Measurements from ENCODE around the gene KCNQ2.
"Not testable (repeated sequence)": the region's sequence is repeated elsewhere in the genome, so short reads cannot be mapped to it uniquely, and the experiment has no call there.

The KCNQ2 gene

DNA sequence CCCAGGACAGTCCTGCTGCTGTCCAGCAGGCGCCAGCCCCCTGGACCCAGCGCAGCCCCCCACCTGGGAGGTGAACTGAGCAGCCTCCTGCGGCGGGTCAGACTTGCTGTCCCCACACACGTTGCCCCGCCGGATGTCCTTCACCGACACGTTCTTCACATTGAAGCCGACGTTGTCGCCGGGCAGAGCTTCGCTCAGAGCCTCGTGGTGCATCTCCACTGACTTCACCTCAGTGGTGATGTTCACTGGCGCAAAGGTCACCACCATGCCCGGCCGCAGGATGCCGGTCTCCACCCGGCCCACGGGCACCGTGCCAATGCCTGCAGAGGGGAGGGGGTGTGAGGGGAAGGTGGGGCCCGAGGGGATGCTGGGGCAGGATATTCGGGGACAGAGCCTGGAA, 18.0 kb upstream of the KCNQ2 start:
- DNase-seq (ENCODE audit: low read depth) = no peak

DNA sequence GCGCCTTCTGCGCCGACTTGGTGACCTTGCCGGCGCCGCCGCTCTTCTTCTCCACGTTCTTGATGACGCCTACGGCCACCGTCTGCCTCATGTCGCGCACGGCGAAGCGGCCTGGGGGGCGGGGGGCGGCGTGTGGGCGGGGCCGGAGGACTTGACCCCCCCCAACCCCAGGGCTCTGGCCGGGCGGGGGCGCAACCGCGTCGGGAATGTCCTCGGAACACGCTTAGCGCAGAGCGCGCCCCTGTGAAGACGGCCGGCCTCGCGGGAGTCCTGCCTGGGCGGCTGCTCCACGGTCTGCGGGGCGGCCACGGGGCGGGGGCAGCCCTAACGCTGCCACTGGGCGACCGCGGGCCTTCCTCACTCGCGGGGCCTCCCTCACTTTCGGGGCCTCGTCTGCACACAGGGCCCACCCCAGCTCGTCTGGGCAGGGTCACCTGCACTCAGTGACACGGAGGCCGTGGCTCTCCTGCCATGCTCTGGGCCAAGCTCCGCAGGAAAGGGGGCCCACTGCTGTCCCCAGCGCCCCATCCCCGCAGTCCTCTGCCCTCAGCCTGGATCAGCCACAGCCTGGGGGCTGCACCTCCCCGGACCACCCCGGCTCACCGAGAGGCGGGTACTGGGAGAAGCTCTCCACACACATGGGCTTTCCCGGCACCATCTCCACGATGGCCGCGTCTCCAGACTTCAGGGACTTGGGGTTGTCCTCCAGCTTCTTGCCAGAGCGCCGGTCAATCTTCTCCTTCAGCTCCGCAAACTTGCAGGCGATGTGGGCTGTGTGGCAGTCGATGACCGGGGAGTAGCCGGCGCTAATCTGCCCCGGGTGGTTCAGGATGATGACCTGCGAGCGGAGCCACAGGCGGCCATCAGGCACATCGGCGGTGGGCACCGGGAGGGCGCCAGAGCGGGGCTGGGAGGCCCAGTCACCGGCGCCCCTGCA, 16.1 kb upstream of the KCNQ2 start:
- DNase-seq (ENCODE audit: low read depth) = no peak

DNA sequence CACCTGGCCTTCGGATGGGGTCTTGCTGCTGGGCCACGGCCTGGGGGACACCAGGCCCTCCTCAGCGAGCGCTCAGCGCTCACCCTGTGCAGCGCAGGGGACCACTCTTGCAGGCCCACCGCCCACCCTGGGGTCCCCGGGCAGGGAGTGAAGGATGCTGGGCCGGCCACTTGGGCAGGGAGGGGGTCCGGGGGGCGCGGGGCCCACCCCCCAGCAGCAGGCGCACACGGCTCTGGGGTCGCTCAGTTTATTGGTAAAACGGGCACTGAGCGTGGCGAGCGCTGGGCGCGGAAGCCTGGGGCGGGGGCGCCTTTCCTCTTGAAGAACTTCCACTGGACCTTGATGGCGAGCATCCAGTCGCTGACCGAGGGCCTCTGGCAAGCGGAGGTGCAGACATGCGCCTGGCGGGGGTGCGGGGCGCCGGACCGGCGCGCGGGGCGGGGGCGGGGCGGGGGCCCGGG, 15.4 kb upstream of the KCNQ2 start:
- no peak for DNase-seq (ENCODE audit: low read depth)

DNA sequence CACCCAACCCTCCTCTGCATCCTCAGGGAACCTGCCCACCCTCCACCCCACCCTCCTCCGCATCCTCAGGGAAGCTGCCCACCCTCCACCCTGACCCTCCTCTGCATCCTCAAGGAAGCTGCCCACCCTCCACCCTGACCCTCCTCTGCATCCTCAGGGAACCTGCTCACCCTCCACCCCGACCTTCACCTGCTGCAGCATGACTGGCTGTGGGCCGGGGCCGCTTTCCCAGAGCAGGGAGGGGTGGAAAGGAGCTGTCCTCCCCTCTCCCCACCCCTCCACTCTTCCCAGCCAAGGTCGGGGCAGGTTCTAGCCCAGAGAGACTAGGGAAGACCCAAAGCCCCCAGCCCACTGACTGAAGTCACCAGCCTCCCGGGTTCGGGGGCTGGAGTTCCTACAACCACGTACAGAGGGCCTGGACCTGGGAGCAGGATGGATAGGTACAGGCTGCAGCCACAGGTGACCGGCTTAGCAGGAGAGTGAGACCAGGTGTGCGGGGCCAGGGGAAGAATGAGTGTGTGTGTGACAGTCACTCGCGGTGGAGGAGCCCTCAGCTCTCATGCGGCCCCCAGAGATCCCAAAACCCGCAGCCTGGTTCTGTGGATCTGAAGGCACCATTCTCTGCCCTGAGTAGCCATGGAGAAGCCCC, 14.8 kb upstream of the KCNQ2 start:
- DNase-seq (ENCODE audit: low read depth) = no peak

DNA sequence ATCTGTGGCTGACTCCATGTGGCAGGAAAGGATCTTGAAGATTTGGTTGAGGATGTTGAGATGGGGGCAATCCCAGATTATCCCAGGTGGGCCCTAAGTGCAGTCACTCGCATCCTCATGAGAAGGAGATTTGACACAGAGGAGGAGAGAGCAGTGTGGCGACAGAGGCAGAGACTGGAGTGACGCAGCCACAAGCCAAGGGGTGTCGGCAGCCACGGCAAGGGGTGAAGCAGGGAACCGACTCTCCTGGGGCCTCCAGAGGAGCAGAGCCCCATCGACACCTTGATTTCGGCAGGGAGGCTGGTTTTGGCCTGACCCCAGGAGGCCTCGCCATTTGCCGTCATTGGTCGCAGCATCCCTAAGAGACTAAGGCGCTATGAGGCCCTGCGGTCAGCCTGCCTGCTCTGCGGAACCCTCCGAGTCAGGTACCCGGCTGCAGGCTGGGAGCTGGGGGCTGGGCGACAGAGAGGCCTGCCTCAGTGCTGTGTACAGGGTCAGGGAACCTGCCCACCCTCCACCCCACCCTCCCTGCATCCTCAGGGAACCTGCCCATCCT, 13.9 kb upstream of the KCNQ2 start:
- no peak for DNase-seq (ENCODE audit: low read depth)

DNA sequence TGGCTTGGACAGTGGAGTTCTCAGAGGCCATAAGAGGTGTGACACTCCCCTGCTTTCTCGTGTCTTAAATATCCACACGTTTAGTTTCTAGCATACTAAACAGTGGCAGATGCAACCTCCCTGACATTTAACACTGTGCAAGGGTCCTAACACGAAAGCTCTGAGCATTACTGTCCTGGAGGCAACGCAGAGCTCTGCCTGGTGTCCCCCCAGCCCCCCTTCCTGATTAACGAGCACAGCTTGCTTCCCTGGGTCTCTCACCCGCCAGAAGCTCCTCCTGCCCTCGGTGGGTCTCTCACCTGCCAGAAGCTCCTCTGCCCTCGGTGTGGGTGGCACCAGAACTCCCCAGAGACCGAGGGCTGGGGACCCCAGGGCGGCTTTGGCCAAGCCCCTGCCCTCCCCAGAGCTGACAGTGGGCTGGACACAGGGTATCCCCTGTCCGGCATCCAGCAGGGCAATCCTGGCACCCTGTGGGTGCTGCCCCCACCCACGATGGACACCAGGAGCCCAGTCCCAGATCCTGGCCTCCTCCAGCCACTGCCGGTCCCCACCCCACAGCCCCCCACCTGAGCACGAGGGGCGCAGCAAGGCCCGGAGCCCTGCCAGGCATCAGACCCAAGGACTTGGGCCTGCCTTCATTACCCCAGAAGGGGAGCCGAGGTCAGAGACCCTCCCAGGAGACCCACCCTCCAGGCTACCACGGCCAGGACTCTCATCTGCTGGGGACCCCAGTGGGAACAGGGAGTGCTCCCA, 12.4 kb upstream of the KCNQ2 start:
- DNase-seq (ENCODE audit: low read depth) = no peak

DNA sequence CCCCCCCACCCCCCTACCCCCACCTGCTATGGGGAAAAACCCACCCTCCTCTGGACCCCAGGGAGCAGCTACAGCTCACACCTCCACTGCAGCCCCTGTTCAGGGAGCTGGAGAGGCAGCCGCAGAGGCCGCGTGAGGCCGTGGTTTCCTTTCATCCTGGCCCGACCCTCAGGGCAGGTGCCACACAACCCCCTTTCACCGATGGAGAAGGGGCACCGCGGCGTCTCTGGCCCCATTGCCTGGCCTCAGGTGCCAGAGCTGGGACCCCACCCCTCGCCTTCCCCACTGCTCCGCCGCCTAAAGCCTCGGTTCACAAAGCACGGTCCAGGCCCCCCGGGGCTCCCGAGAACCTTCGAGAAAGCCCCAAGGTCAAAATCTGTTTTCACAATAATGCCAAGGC, 11.8 kb upstream of the KCNQ2 start:
- no peak for DNase-seq (ENCODE audit: low read depth)

DNA sequence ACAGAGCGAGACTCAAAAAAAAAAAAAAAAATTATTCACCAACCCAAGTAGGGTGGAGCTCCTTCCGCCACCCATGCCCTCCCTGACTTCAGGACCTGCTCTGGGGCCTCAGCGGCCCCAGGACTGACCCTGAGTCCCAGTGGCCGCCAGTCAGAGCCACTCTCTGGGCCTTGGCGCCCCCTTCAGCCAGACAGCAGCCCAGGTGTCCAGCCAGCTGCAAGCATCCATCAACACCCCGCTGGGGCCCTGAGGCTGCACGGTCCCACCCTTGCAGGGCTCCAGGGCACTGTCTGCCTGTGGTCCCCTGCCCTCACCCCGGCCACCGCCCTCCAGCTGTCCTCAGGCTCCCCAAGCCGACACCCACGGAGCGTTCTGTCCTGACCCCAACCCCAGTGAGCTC, 11.4 kb upstream of the KCNQ2 start:
- no peak for DNase-seq (ENCODE audit: low read depth)

DNA sequence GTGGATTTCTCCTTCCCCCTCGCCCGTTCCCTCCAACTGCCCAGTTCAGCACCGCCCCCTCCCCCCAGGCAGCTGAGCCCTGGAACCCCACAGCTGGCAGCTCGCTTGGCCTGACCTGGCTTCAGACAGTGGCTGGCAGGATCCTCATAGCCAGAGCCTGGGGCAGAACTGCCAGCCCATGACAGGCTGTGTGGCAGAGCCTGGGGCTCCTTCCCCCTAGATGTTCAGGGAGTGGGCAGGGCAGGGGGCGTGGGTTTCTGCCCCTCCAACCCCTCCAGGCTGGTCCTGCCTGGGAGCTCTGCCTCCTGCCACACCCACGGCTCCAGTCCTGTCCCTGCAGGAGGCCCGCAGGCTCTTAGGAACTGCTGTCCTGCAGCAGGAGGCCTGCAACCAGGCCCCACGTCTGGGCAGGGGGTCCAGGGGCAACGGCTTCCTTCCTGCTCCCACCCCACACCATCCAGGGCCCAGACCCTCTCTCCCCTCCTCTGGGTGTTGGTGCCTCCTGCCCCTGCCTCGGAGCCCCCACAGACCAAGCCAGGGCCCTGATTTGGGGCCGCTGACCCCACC, 9.6 kb upstream of the KCNQ2 start:
- no peak for DNase-seq (ENCODE audit: low read depth)

DNA sequence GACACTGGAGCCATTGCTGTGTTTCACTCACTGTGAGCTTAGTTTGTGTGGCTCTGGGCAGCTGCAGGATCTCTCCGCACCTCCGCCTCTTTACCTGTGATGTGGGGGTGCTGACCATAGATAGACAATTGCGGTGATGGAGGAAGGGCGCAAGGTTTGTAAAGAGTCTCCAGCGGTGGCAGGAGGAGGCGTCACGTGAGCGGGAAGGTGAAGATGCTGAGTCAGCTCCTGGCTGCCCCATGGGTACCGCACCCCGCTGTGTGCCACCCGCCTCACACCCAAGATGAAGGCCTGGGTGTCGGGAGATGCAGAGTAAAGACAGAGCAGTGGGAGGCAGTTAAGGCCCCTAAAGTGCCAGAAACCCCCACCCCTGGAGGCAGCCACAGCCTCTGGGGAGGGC, 9.0 kb upstream of the KCNQ2 start:
- DNase-seq (ENCODE audit: low read depth) = no peak

DNA sequence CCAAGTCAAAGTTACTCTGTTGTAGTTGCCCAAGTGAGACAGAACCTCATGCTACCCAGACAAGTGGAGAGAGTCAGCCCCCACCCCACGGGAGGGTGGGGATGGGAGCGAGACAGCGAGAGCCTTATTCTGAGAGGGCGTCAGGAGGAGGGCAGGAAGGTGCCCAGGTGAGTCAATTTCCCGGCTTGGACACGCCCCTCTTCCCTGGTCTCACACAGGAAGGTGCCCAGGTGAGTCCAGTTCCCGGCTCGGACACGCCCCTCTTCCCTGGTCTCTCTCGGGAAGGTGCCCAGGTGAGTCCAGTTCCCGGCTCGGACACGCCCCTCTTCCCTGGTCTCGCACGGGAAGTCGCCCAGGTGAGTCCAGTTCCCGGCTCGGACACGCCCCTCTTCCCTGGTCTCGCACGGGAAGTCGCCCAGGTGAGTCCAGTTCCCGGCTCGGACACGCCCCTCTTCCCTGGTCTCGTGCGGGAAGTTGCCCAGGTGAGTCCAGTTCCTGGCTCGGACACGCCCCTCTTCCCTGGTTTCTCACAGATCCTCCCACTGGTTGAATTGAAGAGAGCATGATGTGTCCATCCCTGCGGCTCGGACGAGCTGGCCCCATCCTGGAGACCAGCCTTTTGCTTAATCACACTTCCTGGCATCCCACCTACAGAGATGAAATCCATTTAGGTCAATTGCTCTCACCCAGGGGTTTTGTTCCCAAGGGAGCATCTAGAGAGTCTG, 7.4 kb upstream of the KCNQ2 start:
- not testable (repeated sequence) for DNase-seq (ENCODE audit: low read depth)

DNA sequence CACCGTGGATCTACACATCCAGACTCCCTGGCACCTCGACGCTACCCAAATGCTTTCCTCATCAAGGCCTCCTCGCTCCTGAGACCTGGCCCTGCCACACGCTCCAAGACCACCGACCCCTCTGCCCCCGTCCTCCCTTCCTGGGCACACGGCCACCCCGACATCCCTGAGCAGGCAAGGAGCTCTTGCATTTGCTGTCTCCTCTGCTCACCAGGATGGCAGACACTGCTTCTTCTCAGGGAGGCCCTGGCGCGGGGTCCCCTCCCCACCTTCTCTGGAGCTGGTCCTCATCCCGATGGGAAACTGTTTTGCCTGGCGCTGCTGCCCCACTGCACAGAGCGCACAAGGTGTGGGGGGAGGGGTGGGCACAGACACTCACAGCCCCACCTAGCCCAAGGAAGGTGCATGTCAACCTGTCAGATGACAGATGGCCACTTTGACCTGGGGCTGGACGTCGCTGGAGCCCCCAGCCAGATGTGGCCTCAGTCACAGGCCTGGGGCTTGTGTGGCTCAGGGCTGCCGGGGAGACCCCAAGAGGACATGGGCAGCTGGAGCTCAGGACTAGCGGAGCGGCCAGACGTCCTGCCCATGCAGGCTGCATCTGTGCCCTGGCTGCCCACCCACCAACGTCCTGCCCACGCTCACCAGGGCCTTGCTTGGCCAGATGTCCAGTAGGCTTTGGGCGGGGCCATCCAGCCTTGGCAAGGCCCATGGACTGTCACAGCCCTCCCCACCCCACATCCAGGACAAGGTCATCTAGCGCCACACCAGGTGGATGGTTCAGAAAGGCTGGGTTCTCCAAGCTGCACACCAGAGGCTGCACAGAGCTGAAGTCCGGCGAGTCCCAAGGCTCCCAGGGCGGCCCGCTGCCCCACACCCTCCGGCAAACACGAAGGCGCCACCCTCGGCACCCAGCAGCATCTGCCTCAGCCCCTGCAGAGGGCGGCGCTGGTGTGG, 6.2 kb upstream of the KCNQ2 start:
- DNase-seq (ENCODE audit: low read depth) = no peak

DNA sequence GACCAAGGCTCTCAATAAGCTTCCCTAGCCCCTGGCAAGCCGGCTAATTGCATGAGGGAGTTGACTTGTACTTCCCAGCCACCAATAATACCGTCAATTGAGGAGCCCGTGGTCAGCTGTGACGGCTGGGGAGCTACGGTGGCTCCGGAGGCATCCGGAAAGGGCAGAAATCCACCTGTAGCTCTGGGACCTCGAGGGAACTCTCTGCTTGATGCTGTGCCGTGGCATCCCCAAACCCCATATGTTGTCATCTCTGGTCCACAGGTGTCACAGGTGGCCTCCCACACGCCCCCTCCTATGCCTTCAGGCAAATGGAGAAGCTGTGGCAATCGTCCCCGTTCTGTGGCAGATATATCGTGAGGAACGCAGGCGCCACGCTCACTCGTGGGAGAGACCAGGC, 5.5 kb upstream of the KCNQ2 start:
- no peak for DNase-seq (ENCODE audit: low read depth)

DNA sequence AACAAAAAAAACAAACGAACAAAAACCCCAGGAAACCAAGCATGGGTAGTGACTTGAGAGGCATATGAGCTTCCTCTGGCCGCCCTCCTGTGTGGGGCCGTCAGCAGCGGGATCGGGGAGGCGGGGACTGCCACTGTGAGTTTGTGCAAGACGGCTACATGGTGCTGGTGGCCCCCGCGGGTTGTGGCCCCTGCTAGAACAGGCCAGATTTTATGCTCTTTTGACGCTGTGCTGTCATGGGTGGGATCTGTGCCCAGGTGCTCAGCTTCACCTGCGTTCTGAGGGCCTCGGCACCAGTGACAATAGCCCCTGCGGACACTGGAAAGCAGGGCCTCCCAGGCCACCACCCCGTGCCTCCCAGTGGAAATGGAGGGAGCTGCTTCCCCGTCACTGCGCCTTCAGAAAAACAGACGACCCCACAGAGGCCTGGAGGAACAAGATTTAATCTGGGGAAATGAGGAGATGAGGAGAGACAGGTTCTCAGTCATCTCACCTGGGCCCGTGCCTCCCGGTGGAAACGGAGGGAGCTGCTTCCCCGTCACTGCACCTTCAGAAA, 4.7 kb upstream of the KCNQ2 start:
- no peak for DNase-seq (ENCODE audit: low read depth)

DNA sequence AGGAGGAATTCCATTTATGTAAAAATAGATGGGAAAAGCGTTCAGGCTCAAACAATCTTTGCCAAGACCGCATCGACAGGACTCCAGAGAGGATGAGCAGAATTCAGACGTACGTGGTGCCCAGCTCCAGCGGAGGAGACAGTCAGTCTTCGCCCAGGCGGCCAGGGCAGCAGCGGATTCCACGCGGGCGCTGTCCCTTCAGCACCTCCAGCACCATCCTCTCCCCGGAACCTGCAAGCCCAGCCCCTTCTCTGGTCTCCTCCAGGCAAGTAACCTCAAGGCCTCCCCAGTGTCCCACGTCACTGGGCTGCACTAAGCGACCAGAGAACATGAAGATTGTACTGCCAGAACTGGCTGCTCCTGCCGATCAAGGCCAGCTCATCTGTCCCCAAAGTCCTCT, 2.8 kb upstream of the KCNQ2 start:
- no peak for DNase-seq (ENCODE audit: low read depth)

DNA sequence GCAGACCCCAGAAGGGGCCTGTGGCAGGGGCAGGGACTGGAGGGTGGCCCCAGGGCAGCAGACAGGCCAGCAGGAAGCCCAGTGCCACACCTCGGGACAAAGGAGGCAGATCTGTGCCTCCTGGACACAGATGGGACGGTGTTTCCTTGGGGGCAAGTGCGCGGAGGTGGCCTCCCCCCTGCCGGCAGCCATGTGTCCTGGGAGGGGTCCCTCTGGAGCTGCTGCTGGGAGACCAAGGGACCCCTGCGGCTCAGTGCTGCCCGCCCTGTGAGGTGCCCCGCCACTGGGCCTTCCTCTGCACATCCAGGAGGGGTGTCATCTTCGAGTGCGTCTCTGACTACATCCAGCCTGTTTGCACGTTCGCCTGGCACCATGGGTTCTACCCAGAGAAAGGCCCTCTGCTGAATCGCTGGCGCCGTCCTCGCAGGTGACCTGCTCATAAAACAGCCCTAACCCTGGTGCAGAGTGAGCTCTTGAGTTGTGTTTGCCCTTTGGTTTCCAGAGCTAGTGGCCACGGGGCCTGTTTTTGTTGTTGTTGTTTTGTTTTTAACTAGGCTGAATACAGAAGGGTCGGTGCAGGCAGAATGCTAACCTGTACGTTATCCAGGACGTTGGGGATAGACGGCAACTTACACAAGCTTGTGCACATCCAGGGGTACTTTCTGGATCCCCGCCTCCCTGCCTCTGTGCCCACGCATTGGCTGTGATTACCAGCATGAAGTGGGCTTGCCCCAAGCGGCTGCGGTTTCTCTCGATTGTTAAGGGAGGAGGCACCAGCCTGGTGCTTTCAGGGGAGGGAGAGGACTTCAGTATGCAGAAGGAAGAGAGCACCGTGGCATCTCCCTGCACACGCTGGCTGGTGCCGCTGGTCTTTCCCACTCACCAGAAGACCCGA, 1.3 kb upstream of the KCNQ2 start:
- no peak for DNase-seq (ENCODE audit: low read depth)

DNA sequence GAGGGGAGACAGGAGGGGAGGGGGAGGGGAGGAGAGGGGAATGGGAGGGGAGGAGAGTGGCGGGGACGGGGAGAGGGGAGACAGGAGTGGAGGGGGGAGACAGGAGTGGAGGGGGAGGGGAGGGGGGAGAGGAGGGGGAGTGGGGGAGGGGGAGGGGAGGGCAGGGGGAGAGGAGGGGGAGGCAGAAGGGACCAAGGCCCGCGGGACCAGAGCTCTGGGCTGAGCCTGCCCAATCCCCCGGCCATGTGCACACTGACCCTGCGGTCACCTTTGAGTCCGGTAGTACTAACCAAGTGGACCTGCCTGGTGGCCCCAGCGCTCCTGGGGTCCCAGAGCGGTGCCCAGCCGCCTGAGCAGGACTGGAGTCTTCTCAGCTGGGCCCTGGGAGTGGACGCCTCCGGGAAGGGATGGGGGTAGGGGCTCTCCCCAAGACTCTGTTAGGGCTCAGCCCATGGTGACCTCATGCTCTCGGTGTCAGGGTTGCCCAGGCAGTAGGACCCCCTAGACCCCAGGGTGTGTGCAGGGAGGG, 471 bp upstream of the KCNQ2 start:
- DNase-seq (ENCODE audit: low read depth) = no peak

DNA sequence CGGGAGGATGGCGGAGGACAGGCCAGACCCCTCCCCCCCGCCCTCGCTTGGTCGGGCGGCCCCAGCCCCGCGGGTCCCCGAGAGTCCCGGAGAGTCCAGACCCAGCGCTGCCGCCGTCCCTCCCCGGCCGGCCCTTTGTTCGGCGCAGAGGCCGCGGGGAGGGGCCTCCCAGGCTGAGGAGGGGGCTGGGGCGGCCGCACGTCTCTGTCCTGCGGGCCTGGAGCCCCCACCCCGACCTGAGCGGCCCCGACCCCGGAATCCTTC, 806 bp downstream of the KCNQ2 start:
- DNase-seq (ENCODE audit: low read depth) = no peak
